COLO829 (cell line): ENCODE measurements around the gene CHRNG.
"Not testable (repeated sequence)": the region's sequence is repeated elsewhere in the genome, so short reads cannot be mapped to it uniquely, and the experiment has no call there.

Experiments used
- DNase-seq: peaks from one replicate; pipeline ENCODE4 v3.0.0; 2012; ENCODE audit warnings: low spot score

CHRNG gene

DNA sequence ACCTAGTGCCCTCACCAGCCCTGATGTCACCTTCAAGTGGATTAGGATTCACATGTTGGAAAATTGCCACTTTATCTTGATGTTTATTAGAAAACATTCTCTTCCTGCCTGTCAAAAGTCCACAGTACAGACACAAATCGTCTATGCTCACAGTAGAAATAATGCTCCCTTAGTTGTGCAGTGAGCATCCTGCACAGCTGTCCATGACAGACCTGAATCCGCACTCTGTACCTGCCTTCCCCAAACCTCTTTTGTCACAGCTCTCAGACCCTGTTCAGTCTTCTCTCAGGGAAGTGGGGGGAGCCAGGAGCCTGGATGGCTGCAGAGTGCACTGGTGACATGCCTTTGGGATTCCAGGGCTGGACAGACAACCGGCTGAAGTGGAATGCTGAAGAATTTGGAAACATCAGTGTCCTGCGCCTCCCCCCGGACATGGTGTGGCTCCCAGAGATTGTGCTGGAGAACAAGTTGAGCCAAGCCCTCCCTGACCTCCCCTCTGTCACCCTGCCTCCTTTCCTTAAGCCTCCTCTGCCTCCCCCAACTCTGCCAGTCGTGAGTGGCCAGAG lies 11.5 kb upstream of the CHRNG start:
- no peak for DNase-seq

DNA sequence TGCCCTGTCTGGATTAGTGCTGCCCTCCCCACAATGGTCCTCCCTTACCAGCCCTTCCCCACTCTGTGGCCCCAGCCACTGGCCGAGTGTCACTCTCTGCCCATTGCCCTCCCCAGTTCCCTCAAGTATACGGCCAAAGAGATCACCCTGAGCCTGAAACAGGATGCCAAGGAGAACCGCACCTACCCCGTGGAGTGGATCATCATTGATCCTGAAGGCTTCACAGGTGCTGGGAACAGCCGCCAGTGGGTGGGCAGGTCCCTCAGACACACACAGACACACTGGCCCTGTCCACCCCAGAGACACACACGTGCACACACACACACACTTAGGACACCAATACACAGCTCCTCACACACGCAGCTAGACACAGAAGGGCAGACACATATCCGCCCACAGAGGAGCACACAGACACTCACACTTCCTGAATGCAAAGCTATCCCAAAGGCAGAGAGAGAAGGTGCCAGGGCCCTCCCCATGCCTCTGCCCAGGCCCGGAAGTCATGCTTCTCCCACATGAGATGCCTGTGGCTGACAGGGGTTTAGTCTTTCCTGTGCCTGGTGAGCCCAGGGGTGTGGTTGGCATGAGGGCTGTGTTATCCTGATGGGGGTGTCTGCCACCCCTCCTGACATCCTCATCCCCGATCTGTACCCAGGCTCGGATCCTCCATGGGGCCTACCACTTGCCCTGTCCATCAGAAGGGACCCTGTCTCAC lies 10.6 kb upstream of the CHRNG start:
- no peak for DNase-seq

DNA sequence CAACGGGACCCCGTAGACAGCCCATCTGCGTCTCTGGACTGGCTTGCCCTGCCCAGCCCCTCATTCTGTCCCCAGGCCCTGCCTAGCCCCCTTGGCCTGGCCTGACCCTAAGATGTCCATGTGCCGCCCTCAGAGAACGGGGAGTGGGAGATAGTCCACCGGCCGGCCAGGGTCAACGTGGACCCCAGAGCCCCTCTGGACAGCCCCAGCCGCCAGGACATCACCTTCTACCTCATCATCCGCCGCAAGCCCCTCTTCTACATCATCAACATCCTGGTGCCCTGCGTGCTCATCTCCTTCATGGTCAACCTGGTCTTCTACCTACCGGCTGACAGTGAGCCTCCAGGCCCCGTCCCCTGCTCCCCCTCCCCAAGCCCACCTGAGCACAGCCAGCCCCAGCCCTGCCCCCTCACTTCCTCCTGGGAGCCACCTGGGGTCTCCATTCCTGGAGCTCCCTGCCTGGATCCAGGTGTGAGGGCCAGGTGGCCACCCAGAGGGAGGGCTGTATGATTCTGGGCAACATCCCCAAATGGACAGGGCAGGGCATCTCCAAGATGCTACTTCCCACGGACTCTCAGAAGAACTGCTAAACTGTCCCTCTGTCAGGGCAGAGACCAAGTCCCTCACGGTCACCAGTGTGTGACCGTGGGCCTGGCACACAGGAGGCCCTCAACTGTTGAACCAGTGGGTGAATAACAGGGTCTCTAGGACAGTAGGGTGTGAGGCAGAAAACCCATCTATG lies 9.5 kb upstream of the CHRNG start:
- DNase-seq: no peak

GRCh38 chr2:232530626-232531260 lies 8.7 kb upstream of the CHRNG start:
- DNase-seq: no peak

DNA sequence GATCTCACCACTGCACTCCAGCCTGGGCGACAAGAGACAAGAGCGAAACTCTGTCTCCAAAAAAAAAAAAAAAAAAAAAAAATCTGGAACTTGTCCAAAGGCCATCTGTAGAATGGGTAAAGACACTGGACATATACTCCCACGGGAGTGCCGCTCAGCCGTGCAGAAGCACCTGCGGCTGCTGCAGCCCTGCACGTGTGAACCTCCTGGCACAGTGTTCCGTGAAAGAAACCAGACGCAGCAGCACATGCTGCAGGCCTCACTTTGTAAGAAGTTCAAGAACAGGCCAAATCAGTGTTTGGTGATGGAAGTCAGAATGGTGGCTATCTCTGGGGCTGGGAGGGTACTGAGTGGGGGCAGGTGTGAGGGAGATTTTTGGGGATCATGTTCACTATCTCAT lies 7.1 kb upstream of the CHRNG start:
- no peak for DNase-seq

GRCh38 chr2:232532821-232533220 lies 6.7 kb upstream of the CHRNG start:
- DNase-seq: not testable (repeated sequence)

GRCh38 chr2:232533944-232534710 lies 5.4 kb upstream of the CHRNG start:
- no peak for DNase-seq

GRCh38 chr2:232534940-232535651 lies 4.4 kb upstream of the CHRNG start:
- no peak for DNase-seq

DNA sequence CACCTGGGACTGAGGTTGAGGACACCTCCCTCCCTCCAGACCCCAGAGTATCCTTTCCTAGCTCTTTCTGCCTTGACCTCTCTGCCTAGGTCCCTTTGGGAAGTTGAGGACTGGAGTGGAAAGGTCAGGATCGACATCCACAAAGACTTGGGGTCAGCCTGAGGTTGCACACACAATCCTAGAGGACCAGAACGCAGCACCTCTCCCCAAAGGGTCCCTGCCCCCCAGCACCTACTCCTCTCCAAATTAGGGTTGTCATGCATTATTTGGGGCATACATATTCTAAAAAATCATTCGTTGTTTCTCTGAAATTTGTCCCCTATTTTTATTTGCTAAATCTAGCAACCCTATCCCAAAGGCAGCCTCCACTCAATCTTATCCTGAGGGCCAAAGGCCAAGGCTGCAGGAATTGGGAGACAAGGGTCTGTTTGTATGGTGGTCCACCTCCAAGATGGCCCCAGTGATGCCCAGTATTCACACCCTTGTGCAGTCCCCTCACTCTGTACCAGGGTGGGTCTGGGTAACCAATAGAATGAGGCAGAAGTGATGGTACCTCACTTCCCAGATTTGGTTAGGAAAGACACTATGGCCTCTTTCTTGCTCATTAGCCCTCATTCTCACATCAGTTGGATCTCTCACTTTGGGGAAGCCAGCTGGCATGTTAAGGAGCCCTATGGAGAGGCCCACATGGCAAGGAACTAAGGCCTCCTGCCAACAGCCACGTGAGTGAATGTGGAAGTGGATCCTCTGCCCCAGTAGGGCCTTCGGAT lies 3.5 kb upstream of the CHRNG start:
- DNase-seq: no peak

GRCh38 chr2:232537079-232537478 lies 2.4 kb upstream of the CHRNG start:
- DNase-seq: no peak

GRCh38 chr2:232537499-232537898 lies 2.0 kb upstream of the CHRNG start:
- no peak for DNase-seq

GRCh38 chr2:232538671-232539070 lies 821 bp upstream of the CHRNG start:
- DNase-seq: no peak

- no peak for DNase-seq
Observed at GRCh38 chr2:232540441-232541041, 1.0 kb downstream of the CHRNG start.

DNA sequence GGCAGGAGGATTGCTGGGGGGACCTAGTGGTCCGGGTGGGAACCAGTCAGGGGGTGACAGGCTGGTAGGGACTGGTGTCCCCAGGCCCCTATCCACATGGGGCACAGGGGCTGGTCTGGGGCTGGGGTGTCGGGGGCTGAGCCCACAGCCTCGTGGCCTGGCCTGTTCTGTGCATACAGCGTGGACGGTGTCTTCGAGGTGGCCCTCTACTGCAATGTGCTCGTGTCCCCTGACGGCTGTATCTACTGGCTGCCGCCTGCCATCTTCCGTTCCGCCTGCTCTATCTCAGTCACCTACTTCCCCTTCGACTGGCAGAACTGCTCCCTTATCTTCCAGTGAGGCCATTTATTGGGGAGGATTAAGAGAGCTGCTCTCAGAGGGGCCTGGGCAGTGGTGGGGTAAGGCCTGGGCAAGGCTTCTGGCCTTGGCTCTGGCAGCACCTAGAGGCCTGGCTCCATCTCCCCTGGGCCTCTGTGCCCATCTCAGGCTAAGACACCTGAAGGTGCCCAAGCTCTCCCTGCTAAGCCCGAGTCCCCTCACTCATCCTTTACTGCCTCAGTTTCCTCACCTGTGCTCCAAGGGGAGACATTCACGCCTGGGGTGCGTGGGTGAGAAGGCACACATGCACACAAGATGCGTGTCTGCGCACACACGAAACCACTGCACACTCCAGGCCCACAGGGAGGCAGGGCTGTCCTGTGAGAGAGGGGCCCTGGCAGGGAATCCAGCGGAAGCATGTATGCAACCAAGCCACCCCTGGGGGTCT lies 1.9 kb downstream of the CHRNG start:
- no peak for DNase-seq

DNA sequence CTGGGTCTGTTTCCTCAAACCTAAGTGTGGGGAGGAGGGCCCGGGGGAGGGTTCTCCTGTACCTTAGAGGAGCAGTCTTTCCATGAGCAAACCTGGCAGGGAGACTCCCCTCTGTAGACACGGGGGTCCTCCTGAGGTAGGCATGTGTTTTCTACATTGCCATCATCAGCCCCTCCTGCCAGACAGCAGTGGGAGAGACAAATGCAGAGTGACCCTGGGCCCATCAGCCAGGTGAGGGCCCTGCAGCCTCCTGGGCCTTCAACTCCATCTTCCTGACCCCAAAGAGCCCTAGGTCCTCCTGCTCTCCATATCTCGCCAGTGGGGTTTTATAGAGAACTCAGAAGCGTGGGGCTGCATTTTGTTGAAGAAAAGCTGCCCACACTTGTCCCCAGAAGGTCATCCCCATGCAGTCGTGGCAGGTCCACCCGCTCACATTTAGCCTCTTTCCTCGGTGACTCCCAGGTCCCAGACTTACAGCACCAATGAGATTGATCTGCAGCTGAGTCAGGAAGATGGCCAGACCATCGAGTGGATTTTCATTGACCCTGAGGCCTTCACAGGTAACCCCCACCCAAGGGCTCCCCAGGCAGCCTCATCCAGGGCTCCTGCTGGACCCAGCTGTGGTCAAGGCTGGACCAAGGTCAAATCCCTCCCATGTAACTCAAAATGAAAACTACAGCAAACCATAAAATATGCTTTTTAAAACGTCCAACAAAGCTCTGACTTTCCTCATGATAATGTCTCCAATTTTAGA lies 2.6 kb downstream of the CHRNG start:
- DNase-seq: no peak

DNA sequence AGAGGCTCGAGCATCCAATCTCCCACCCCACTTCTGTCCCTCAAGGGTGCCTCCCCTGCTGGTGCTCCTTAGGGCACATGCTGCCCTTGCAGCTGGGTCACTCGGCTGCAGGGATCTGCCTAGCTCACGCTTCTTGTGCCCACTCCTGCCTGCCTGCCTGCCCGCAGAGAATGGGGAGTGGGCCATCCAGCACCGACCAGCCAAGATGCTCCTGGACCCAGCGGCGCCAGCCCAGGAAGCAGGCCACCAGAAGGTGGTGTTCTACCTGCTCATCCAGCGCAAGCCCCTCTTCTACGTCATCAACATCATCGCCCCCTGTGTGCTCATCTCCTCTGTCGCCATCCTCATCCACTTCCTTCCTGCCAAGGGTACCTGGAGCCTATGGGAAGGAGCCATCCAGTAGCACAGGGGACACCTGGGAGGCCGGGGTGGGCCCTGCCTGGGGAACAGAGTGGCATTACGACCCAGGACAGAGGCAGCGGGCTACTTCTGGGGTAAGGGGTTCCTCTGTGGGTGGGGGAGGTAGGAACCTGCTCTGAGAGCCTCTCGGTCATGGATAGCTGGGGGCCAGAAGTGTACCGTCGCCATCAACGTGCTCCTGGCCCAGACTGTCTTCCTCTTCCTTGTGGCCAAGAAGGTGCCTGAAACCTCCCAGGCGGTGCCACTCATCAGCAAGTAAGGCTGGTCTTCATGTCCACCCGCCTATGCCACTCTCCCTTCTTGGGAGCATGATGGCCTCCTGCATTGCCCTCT lies 3.4 kb downstream of the CHRNG start:
- DNase-seq: no peak

- no peak for DNase-seq
Observed at GRCh38 chr2:232543491-232543890, 4.0 kb downstream of the CHRNG start.
